Activated CD8-positive, alpha-beta memory T cell treated with anti-CD3 and anti-CD28 coated beads for 48 hours (primary cell): ENCODE measurements around the gene PARP14.
"Not testable (repeated sequence)": the region's sequence is repeated elsewhere in the genome, so short reads cannot be mapped to it uniquely, and the experiment has no call there.

Experiments
- DNase-seq, 3 experiments: peaks; one replicate each; pipeline ENCODE4 v3.0.0-alpha.2; 2020; ENCODE audit warnings: low read depth in 2 of 3, low spot score in 2 of 3

Gene PARP14

DNA sequence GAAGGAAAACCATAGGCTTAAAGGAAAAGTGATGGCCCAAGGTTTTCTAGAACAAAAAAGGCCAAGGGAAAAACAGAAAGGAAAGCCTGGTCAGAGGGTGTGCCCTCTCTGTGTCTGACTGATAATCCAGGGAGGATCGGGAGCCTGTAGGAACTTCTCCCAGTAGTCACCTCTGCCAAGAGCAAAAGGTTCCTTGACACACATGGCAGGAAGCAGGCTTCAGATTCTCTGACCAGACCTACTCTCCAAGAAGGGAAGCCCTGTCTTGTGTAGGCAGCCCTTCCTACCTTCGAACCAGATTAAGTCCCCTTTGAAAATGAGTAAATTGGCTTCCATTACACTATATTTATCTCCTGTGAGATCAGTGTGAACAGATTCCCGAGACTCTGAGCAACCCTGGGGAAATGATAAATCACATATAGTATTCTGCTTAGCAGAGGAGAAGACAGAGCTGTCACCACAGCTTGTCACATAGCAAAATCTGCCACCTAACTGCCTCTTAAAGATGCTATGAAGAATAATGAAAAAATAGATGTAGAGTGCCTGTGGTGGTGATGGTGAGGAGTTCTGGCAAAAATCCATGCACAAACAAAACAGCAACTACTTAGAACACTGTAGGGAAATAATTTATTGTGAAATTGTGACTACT is 38.8 kb downstream of the PARP14 start:
- DNase-seq = no peak

DNA sequence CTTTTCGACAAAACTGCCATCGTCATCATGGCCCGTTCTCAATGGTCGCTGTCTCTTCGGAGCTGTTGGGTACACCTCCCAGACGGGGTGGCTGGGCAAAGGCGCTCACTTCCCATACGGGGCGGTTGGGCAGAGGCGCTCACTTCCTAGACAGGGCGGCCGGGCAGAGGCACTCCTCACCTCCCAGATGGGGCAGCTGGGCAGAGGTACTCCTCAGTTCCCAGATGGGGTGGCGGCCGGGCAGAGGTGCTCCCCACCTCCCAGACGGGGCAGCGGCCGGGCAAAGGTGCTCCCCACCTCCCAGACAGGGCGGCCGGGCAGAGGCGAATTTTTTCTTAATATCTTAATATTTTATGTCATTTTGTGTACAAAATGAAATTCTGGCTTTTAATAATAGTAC is 44.5 kb downstream of the PARP14 start:
- DNase-seq = no peak

GRCh38 chr3:122727294-122727693 is 46.7 kb downstream of the PARP14 start:
- DNase-seq = no peak

GRCh38 chr3:122727766-122728165 is 47.1 kb downstream of the PARP14 start:
- DNase-seq = no peak

GRCh38 chr3:122728186-122728585 is 47.5 kb downstream of the PARP14 start:
- no peak for DNase-seq

- DNase-seq = no peak
Observed at GRCh38 chr3:122728756-122729514, 48.3 kb downstream of the PARP14 start.

DNA sequence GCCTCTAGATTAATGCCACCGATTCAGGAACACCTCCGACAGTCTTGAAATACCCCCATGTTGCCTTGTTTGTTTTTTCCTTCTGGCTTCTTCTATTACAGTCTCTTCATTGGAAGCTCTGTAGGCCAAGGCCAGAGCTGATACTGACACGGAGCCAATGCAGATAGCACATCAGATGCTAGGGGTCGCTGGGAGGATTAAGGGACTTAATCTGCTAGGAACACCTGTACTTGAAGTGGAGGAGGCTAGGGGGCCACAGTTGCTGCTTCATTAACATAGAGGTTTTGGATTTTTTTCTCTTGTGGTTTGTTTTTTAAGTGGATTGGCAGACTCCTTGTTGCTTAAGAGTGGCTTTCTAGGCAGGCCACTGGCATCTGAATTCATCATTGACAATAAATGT is 49.6 kb downstream of the PARP14 start:
- no peak for DNase-seq

DNA sequence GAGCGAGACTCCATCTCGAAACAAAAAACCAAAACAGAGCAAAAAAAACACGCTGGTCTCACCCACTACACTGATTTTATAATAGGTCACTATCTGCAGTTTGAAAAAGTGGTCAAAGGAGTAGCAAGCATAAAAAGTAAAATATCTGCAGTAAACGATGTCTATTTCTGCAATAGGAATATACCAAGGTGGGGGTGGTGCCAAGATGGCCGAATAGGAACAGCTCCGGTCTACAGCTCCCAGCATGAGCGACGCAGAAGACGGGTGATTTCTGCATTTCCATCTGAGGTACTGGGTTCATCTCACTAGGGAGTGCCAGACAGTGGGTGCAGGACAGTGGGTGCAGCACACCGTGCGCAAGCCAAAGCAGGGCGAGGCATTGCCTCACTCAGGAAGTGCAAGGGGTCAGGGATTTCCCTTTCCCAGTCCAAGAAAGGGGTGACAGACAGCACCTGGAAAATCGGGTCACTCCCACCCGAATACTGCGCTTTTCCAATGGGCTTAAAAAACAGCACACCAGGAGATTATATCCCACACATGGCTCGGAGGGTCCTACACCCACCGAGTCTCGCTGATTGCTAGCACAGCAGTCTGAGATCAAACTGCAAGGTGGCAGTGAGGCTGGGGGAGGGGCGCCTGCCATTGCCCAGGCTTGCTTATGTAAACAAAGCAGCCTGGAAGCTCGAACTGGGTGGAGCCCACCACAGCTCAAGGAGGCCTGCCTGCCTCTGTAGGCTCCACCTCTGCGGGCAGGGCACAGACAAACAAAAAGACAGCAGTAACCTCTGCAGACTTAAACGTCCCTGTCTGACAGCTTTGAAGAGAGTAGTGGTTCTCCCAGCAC is 52.3 kb downstream of the PARP14 start:
- DNase-seq = not testable (repeated sequence)

- no peak for DNase-seq
Observed at GRCh38 chr3:122739172-122739571, 58.5 kb downstream of the PARP14 start.

DNA sequence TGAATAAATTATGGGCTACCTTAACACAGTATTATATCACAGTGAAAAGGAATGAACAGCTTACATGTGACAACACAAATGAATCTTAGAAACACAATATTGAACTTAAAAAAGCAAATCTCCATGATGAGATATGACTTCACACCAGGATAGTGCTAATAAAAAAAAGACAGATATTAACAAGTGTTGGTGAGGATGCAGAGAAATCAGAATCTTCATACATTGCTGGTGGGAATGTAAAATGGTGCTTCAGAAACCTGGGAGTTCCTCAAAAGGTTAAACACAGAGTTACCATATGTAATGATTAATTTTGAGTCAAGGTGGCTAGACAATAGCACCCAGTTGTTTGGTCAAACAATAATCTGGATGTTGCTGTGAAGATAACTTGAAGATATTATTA is 61.6 kb downstream of the PARP14 start:
- no peak for DNase-seq

DNA sequence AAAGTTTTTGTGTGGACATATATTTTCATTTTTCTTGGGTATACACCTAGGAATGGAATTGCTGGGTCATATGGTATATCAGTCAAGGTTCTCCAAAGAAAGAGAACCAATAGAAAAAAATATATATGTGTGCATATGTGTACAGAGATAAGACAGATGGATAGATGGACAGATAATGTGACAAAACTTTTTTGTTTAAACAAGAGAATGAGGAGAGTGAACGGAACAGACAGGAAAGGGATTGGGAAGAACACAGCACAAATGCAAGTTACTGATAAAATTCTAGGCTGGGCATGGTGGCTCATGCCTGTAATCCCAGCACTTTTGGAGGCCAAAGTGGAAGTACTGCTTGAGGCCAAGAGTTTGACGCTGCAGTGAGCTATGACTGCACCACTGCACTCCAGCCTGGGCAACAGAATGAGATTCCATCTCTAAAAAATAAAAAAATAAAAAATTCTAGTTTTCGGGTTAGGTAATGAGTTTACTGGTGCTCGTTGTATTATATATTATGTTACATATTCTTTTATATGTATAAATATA is 63.0 kb downstream of the PARP14 start:
- no peak for DNase-seq

- no peak for DNase-seq
Observed at GRCh38 chr3:122745369-122746021, 64.9 kb downstream of the PARP14 start.

GRCh38 chr3:122747295-122747694 is 66.7 kb downstream of the PARP14 start:
- DNase-seq = not testable (repeated sequence)

GRCh38 chr3:122748347-122748746 is 67.7 kb downstream of the PARP14 start:
- DNase-seq = no peak

- DNase-seq = no peak
Observed at GRCh38 chr3:122754929-122755328, 74.3 kb downstream of the PARP14 start.

DNA sequence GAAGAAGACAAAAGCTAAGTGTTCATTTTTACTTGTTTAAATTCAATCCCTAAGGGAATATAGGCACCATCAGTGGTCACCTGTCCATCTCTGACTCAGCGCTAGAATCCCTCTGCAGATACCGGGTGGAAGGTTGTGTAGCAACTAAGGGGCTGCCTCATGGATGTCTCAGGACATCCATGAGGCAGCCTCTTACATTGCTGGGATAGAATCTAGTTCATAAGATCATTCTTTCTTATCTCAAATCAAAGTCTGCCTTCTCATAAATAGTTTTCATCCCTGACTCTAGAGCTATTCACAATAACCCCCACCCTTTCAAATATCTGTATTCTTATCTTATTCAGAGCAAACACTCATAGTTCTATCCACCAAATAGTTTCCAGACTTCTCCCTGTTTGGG is 74.9 kb downstream of the PARP14 start:
- DNase-seq = no peak

GRCh38 chr3:122758877-122759560 is 78.4 kb downstream of the PARP14 start:
- no peak for DNase-seq

- DNase-seq = no peak
Observed at GRCh38 chr3:122760453-122761271, 80.0 kb downstream of the PARP14 start.

DNA sequence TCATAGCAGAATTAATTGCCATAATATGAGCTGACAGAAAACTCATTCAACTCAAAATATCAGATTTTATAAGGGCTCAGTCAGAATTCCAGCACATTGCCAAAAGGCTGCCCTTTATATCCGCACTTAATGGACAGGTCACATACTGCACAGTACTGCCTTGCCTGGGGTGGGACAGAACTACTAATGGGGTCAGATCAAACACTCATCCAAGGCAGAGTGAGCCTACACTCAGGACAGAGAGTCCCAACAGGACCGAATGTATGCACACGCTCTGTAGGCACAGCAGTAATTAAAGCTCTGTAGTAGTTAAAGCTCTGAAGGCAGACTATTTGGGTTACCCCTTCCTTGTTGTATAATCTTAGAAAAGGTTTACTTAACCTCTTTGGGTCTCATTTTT is 85.8 kb downstream of the PARP14 start:
- no peak for DNase-seq
